Breast epithelium (tissue), 3 donors: ENCODE results near the gene MYLK.

Experiments used
- POLR2A ChIP-seq: fragments of 450-650 bp; IDR thresholded peaks from one replicate; pipeline ENCODE4 v1.6.1; 2016; ENCODE audit warnings: antibody characterized with exemption, mild to moderate bottlenecking, moderate library complexity
- POLR2AphosphoS5 ChIP-seq, 3 donors: sonication (generic); formaldehyde crosslinking; IDR thresholded peaks; one replicate each; pipeline ENCODE4 v1.6.1; 2017; ENCODE audit warnings: antibody characterized with exemption in 3 of 3
- TF ChIP-seq, protein P1 (sequence below), 3 donors: fragments of 450-650 bp; IDR thresholded peaks; one replicate each; pipeline ENCODE4 v1.5.1; 2016 to 2017; ENCODE audit warnings: antibody characterized with exemption in 3 of 3, mild to moderate bottlenecking in 3 of 3, moderate library complexity in 3 of 3

DNA sequence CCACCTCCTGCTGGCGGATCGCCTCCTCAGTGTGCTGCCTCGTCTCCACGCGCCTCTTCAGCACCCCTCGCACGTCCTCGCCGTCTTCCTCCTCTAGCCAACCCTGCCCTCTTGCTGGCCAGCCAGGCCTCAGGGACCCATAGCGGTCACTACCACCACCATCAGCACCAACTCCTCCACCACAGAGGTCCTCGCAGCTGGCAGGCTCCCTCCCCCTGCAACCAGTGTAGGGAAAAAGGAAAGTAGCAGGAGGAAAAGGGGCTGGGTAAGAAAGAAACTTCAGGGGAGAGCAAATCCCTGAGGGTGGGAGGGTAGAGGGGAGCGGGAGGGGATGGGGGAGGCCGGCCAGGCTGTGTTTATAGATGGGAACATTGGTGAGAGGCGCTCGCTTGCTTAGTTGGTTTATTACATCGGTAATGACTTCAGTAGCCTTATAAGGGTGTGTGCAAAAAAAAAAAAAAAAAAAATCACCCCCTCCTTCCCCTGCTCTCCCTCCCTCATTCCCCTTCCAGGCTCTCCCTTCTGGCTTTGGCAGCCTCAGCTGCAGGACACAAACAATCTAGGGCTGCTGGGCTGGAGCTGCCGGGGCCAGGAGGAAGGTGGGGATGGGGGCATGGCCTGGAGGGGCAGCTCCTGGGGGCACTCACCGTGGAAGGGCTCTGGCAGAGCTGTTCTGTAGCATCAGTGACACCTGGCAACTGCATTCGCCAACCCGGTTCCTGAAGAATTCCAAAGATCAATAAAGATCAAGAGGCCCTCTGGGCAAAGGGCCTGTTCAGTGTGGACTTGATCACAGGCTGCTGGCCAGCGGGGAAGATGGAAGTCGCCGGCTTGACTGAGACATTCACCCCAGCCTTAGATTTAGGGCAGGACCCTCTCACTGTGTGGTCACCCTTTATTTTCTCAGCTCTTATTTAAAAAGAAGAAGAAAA, 183.1 kb downstream of the MYLK start:
- TF ChIP-seq, protein P1, sequence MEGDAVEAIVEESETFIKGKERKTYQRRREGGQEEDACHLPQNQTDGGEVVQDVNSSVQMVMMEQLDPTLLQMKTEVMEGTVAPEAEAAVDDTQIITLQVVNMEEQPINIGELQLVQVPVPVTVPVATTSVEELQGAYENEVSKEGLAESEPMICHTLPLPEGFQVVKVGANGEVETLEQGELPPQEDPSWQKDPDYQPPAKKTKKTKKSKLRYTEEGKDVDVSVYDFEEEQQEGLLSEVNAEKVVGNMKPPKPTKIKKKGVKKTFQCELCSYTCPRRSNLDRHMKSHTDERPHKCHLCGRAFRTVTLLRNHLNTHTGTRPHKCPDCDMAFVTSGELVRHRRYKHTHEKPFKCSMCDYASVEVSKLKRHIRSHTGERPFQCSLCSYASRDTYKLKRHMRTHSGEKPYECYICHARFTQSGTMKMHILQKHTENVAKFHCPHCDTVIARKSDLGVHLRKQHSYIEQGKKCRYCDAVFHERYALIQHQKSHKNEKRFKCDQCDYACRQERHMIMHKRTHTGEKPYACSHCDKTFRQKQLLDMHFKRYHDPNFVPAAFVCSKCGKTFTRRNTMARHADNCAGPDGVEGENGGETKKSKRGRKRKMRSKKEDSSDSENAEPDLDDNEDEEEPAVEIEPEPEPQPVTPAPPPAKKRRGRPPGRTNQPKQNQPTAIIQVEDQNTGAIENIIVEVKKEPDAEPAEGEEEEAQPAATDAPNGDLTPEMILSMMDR (IDR thresholded peaks at IDR 0.05), result no peak
- TF ChIP-seq POLR2A, result no peak
- TF ChIP-seq POLR2AphosphoS5 (IDR thresholded peaks at IDR 0.05), result no peak
